Measurements from ENCODE around the gene LIMK1.

- TF ChIP-seq POLR2A (IDR thresholded peaks at IDR 0.05) (peak in 1 of 4 donors; percentile 57), CTCF (IDR thresholded peaks at IDR 0.05) (peak in 2 of 6 experiments; percentile 9 to 34)
These were observed 10.9 kb downstream of the LIMK1 start for GRCh38 chr7:74094224-74095101.
